ENCODE data around the gene SIRT1. TPM values are rescaled to one million over a fixed set of nuclear protein-coding genes. Genes with fewer than 3 reads are reported as not detected.
A peak's percentile ranks its signal among the peaks of the same experiment; 100 is the strongest.

Gene SIRT1
- total and polyA plus RNA-seq, 10 of the 15 experiments (the other 5 are each of a cell fraction or from before 2014, with no cell fraction given): 3.6 to 14.2 (median 10.2) TPM

DNA sequence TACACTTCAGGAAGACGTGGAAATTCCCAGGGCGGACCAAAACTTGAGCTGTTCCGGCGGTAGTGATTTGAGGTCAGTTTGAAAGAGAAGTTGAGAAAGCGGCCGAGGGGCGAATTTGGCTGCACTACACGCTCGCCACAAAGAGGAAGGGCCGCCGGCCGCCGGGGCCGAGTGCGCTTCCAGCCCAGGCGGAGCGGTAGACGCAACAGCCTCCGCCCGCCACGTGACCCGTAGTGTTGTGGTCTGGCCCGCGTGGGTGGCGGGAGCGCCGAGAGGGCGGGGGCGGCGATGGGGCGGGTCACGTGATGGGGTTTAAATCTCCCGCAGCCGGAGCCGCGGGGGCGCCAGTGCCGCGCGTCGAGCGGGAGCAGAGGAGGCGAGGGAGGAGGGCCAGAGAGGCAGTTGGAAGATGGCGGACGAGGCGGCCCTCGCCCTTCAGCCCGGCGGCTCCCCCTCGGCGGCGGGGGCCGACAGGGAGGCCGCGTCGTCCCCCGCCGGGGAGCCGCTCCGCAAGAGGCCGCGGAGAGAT, at the start of gene SIRT1 (continued):
- TF ChIP-seq, protein P1, sequence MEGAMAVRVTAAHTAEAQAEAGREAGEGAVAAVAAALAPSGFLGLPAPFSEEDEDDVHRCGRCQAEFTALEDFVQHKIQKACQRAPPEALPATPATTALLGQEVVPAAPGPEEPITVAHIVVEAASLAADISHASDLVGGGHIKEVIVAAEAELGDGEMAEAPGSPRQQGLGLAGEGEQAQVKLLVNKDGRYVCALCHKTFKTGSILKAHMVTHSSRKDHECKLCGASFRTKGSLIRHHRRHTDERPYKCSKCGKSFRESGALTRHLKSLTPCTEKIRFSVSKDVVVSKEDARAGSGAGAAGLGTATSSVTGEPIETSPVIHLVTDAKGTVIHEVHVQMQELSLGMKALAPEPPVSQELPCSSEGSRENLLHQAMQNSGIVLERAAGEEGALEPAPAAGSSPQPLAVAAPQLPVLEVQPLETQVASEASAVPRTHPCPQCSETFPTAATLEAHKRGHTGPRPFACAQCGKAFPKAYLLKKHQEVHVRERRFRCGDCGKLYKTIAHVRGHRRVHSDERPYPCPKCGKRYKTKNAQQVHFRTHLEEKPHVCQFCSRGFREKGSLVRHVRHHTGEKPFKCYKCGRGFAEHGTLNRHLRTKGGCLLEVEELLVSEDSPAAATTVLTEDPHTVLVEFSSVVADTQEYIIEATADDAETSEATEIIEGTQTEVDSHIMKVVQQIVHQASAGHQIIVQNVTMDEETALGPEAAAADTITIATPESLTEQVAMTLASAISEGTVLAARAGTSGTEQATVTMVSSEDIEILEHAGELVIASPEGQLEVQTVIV (IDR thresholded peaks at IDR 0.05; ENCODE audit: borderline replicate concordance, partially characterized antibody): no peak
- no peak for TF ChIP-seq CBX5 (IDR thresholded peaks at IDR 0.05; ENCODE audit: low read depth)
- TF ChIP-seq TAF1 (IDR thresholded peaks at IDR 0.05; ENCODE audit: borderline replicate concordance, low read depth, low read length): peak; percentile 82
- TF ChIP-seq HDGF (IDR thresholded peaks at IDR 0.05): no peak
- peak; percentile 63; the same call in 1 of the 2 replicates for TF ChIP-seq TBL1XR1 (IDR thresholded peaks at IDR 0.05; ENCODE audit: low read depth, low read length)
- no peak for TF ChIP-seq EZH2 (IDR thresholded peaks at IDR 0.05; ENCODE audit: borderline replicate concordance, control insufficient read depth, low read depth, low read length)
- peak; percentile 79 for TF ChIP-seq CBFB (IDR thresholded peaks at IDR 0.05; ENCODE audit: low read depth)
- TF ChIP-seq KDM1A (IDR thresholded peaks at IDR 0.05; ENCODE audit: borderline replicate concordance): no peak
- TF ChIP-seq SUPT20H (IDR thresholded peaks at IDR 0.05; ENCODE audit: borderline replicate concordance, control insufficient read depth, low read depth, low read length): no peak
- TF ChIP-seq POLR2A (IDR thresholded peaks at IDR 0.05; ENCODE audit: low read depth, low read length): peak; percentile 91
- no peak for TF ChIP-seq JUND (IDR thresholded peaks at IDR 0.05; ENCODE audit: low read depth, low read length)
- no peak for TF ChIP-seq SMARCA5 (IDR thresholded peaks at IDR 0.05)
- TF ChIP-seq, protein P2, sequence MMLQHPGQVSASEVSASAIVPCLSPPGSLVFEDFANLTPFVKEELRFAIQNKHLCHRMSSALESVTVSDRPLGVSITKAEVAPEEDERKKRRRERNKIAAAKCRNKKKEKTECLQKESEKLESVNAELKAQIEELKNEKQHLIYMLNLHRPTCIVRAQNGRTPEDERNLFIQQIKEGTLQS (IDR thresholded peaks at IDR 0.05; ENCODE audit: borderline replicate concordance, extremely low read depth, low read depth, low read length): peak; percentile 93
- peak; percentile 81; the same call in 2 of the 3 replicates for TF ChIP-seq POU2F2 (IDR thresholded peaks at IDR 0.05; ENCODE audit: borderline replicate concordance, low read depth, low read length)
- TF ChIP-seq TCF3 (IDR thresholded peaks at IDR 0.05; ENCODE audit: borderline replicate concordance, insufficient read depth, low read depth, low read length): 0 out of 2 replicates have a peak, but pooled peaks have one; percentile 26
- TF ChIP-seq SRF (IDR thresholded peaks at IDR 0.05; ENCODE audit: low read depth in 2 of 2, low read length in 2 of 2): no peak
- TF ChIP-seq, protein P3, sequence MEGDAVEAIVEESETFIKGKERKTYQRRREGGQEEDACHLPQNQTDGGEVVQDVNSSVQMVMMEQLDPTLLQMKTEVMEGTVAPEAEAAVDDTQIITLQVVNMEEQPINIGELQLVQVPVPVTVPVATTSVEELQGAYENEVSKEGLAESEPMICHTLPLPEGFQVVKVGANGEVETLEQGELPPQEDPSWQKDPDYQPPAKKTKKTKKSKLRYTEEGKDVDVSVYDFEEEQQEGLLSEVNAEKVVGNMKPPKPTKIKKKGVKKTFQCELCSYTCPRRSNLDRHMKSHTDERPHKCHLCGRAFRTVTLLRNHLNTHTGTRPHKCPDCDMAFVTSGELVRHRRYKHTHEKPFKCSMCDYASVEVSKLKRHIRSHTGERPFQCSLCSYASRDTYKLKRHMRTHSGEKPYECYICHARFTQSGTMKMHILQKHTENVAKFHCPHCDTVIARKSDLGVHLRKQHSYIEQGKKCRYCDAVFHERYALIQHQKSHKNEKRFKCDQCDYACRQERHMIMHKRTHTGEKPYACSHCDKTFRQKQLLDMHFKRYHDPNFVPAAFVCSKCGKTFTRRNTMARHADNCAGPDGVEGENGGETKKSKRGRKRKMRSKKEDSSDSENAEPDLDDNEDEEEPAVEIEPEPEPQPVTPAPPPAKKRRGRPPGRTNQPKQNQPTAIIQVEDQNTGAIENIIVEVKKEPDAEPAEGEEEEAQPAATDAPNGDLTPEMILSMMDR (IDR thresholded peaks at IDR 0.05 in 2 of 3, conservative IDR thresholded peaks at IDR 0.05 in 1 of 3; ENCODE audit: control insufficient read depth in 2 of 3, extremely low read depth in 1 of 3, insufficient read depth in 1 of 3, low read depth in 3 of 3, low read length in 3 of 3): peak in 1 of 3 experiments; percentile 15; a peak in 1 of 6 replicates
- TF ChIP-seq LARP7 (IDR thresholded peaks at IDR 0.05): no peak
- peak; percentile 86 for TF ChIP-seq ATF7 (IDR thresholded peaks at IDR 0.05; ENCODE audit: low read depth)
- no peak; the same call in none of the 2 replicates for TF ChIP-seq NBN (IDR thresholded peaks at IDR 0.05)
- TF ChIP-seq RUNX3 (IDR thresholded peaks at IDR 0.05; ENCODE audit: low read length): peak; percentile 94
- no peak for TF ChIP-seq SMAD1 (IDR thresholded peaks at IDR 0.05; ENCODE audit: low read depth, partially characterized antibody)
- TF ChIP-seq, protein P4, sequence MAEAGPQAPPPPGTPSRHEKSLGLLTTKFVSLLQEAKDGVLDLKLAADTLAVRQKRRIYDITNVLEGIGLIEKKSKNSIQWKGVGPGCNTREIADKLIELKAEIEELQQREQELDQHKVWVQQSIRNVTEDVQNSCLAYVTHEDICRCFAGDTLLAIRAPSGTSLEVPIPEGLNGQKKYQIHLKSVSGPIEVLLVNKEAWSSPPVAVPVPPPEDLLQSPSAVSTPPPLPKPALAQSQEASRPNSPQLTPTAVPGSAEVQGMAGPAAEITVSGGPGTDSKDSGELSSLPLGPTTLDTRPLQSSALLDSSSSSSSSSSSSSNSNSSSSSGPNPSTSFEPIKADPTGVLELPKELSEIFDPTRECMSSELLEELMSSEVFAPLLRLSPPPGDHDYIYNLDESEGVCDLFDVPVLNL (IDR thresholded peaks at IDR 0.05; ENCODE audit: low read depth, low read length): peak; percentile 81
- TF ChIP-seq ZSCAN29 (IDR thresholded peaks at IDR 0.05): no peak; the same call in none of the 2 replicates
- no peak for TF ChIP-seq WRNIP1 (IDR thresholded peaks at IDR 0.05; ENCODE audit: borderline replicate concordance, low read depth, low read length)
- TF ChIP-seq YBX1 (IDR thresholded peaks at IDR 0.05): no peak
- TF ChIP-seq BMI1 (IDR thresholded peaks at IDR 0.05; ENCODE audit: borderline replicate concordance): no peak
